D721Med (cell line): Measurements from ENCODE around the gene TBC1D2.

ENCODE experiments used
- DNase-seq: peaks from one replicate; pipeline ENCODE4 v3.0.0; 2011; ENCODE audit warnings: low spot score; ENCODE audit not compliant: insufficient read length
- FAIRE-seq: peaks from 2 replicates; lab custom pipeline; 2011; peaks lifted over from hg19 to GRCh38; lab: Jason Lieb, UNC
- TF ChIP-seq, protein P1 (sequence below): IDR thresholded peaks from 2 replicates; pipeline ENCODE4 v1.5.1; 2012; ENCODE audit warnings: mild to moderate bottlenecking, control low read depth; ENCODE audit not compliant: insufficient read depth; ENCODE audit errors: missing control alignments

The TBC1D2 gene

DNA sequence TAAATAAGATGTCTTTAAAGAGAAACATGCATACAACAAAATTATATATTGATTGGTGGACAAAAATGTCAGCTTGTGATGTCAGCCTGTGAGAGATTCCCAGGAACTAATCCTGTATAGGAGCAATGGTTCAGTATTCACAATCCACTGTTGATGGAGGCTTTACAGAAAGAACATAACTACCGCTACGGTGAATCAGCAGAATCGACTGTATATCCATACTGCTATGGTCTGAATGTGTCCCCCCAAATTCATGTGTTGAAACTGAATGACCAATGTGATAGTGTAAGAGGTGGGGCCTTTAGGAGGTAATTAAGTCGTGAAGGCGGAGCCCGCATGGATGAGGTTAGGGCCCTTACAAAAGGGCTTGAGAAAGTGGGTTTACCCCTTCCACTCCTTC lies 40.4 kb upstream of the TBC1D2 start:
- no peak for DNase-seq
- TF ChIP-seq, protein P1, sequence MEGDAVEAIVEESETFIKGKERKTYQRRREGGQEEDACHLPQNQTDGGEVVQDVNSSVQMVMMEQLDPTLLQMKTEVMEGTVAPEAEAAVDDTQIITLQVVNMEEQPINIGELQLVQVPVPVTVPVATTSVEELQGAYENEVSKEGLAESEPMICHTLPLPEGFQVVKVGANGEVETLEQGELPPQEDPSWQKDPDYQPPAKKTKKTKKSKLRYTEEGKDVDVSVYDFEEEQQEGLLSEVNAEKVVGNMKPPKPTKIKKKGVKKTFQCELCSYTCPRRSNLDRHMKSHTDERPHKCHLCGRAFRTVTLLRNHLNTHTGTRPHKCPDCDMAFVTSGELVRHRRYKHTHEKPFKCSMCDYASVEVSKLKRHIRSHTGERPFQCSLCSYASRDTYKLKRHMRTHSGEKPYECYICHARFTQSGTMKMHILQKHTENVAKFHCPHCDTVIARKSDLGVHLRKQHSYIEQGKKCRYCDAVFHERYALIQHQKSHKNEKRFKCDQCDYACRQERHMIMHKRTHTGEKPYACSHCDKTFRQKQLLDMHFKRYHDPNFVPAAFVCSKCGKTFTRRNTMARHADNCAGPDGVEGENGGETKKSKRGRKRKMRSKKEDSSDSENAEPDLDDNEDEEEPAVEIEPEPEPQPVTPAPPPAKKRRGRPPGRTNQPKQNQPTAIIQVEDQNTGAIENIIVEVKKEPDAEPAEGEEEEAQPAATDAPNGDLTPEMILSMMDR: no peak
- FAIRE-seq: no peak

DNA sequence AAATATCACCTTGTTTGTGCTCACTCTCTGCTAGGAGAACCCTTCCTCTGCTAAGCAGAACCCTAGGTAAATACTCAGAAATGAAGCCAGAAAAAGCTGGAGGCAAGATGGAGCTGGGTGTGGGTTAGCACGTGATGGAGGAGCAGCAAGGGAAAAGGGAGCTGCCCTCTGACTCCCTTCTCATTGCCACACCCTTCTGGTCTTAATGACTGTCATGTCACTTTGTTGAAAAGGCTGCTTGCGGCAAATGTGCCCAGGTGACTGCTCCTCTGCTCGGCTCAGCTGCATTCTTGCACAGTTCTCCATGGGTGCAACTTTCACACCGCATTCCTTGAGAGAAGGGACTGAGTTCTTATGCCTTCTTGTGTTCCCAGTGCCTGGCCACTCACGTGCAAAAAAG lies 36.4 kb upstream of the TBC1D2 start:
- TF ChIP-seq, protein P1: no peak
- no peak for DNase-seq
- FAIRE-seq: no peak

DNA sequence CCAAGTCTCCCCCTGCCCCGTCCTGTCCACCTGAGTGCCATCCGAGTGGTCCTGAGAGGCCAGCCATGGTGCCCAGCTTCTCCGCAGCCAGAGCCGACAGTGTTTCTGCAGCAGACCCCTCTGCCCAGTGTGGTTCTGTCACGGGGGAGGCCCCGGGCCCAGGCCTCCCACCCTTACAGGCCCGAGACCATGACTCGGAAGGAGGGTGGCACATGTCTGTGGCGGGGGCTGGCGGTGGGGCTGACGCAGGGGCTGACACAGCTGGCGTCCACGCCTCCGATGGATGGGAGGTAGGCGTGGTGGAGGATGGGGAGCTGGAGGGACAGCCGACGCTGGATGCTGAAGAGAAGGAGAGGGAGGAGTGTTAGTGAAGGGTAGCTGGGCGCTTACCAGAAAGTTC lies 35.0 kb upstream of the TBC1D2 start:
- FAIRE-seq (no peak), DNase-seq (no peak)

GRCh38 chr9:98289614-98290201 lies 34.3 kb upstream of the TBC1D2 start:
- DNase-seq: no peak
- TF ChIP-seq, protein P1: no peak
- no peak for FAIRE-seq

More for the DNA sequence above, 35.0 kb upstream of the TBC1D2 start:
- TF ChIP-seq, protein P1: no peak

DNA sequence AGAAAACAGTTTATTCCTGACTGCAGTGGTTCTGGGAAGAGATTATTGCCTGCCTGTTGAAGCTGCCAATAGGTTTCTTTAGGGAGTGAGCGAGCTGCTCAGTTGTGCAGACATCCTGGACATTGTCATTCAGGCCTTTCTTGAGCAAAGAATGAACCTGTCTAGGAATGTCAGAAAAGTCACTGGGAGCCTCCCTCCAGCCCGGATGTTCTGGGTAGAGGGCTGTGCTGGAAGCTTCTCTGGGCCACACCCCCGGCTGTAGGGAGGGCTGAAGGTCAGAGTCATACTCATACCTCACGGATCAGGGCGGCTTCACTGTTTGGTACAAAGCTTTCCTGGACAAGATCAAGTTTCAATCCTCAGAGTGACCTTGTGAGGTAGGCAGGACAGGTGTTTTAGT lies 33.4 kb upstream of the TBC1D2 start:
- FAIRE-seq (no peak), DNase-seq (no peak)
- TF ChIP-seq, protein P1: no peak

DNA sequence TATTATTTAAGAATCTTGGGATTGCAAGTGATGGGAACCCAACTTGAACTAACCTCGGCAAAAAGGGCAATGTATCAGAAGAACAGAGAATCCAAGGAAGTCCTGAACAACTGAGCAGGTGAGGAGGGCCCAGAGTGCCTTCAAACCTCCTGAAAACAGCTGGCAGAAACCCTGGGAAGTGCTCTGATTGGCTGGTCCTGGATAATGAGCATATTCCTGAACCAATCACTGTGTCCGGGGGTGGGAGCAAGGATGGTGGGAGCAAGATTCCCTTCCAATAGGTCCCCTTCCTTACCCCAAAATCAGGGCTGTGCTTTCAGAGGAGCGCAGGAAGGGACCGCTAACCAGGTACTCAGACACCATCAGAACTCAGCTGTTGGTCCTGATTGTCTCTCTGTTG lies 31.9 kb upstream of the TBC1D2 start:
- TF ChIP-seq, protein P1: no peak
- FAIRE-seq (no peak), DNase-seq (no peak)

DNA sequence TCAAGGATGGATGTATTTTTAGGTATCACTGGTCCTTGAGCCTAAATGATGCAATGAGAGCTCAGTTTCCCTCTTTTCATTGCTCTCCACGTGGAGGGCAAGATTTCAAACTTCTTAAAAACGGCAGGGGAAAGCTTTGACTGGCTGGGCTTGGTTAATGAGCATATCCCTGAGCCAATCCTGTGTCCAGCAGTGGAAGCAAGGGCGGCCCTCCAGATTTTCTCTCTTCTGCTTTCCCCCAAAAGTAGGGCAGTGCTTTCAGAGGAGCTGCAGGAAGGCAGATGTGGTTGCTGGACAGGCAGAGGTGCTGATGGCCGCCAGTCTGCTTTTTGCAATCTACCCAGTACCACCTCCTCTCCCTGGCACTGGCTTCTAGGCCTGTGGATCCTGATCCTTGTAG lies 30.0 kb upstream of the TBC1D2 start:
- FAIRE-seq (no peak), DNase-seq (no peak)
- TF ChIP-seq, protein P1: no peak
